Astrocyte (in vitro differentiated cells and primary cell): ENCODE measurements around the gene B3GALT4. TPM values are rescaled to one million over a fixed set of nuclear protein-coding genes. Genes with fewer than 3 reads are reported as not detected.

Experiments used
- DNase-seq: peaks from one replicate; pipeline ENCODE4 v3.0.0-alpha.2; 2010; ENCODE audit warnings: low read depth
- FAIRE-seq: peaks from 2 replicates; lab custom pipeline; 2011; peaks lifted over from hg19 to GRCh38; lab: Jason Lieb, UNC
- H2AFZ ChIP-seq: 2 replicates; pipeline ENCODE4 v1.6.0; 2012; ENCODE audit warnings: low read depth, low read length, inconsistent platforms
- H3K27ac ChIP-seq: 2 replicates; pipeline ENCODE4 v1.5.1; 2011; ENCODE audit warnings: low read depth, low read length, inconsistent platforms
- H3K27me3 ChIP-seq: 2 replicates; pipeline ENCODE4 v1.6.0; 2011; ENCODE audit warnings: low read length, inconsistent platforms; ENCODE audit not compliant: insufficient read depth
- H3K36me3 ChIP-seq: 2 replicates; pipeline ENCODE4 v1.5.1; 2011; ENCODE audit warnings: low read length, inconsistent platforms; ENCODE audit not compliant: insufficient read depth
- H3K4me1 ChIP-seq: 2 replicates; pipeline ENCODE4 v1.5.1; 2011; ENCODE audit warnings: low read length, inconsistent platforms; ENCODE audit not compliant: insufficient read depth
- H3K4me2 ChIP-seq: 2 replicates; pipeline ENCODE4 v1.6.0; 2012; ENCODE audit warnings: low read length, inconsistent platforms
- H3K4me3 ChIP-seq: 2 replicates; pipeline ENCODE4 v1.5.1; 2011; ENCODE audit warnings: low read depth, mild to moderate bottlenecking, low read length, inconsistent platforms; ENCODE audit not compliant: insufficient read depth
- H3K79me2 ChIP-seq: 2 replicates; pipeline ENCODE4 v1.6.0; 2012; ENCODE audit warnings: mild to moderate bottlenecking, low read length, inconsistent platforms; ENCODE audit not compliant: insufficient read depth
- H3K9ac ChIP-seq: 2 replicates; pipeline ENCODE4 v1.6.0; 2012; ENCODE audit warnings: mild to moderate bottlenecking, low read length, inconsistent platforms
- H3K9me3 ChIP-seq: 2 replicates; pipeline ENCODE4 v1.5.1; 2012; ENCODE audit warnings: low read depth, mild to moderate bottlenecking, low read length, inconsistent platforms; ENCODE audit not compliant: insufficient read depth
- H4K20me1 ChIP-seq: 2 replicates; pipeline ENCODE4 v1.6.0; 2012; ENCODE audit warnings: low read length, inconsistent platforms; ENCODE audit not compliant: insufficient read depth
- H3K27ac Mint-ChIP-seq: one replicate; pipeline ENCODE4 v1.8.0; 2021; ENCODE audit warnings: mild to moderate bottlenecking, mixed read lengths; ENCODE audit not compliant: unreplicated experiment
- H3K27me3 Mint-ChIP-seq: one replicate; pipeline ENCODE4 v1.8.0; 2021; ENCODE audit warnings: low read depth, mixed read lengths; ENCODE audit not compliant: unreplicated experiment
- H3K36me3 Mint-ChIP-seq: one replicate; pipeline ENCODE4 v1.8.0; 2021; ENCODE audit warnings: low read depth, mixed read lengths; ENCODE audit not compliant: unreplicated experiment
- H3K4me1 Mint-ChIP-seq: one replicate; pipeline ENCODE4 v1.8.0; 2021; ENCODE audit warnings: low read depth, mixed read lengths; ENCODE audit not compliant: unreplicated experiment
- H3K4me3 Mint-ChIP-seq: one replicate; pipeline ENCODE4 v1.8.0; 2021; ENCODE audit warnings: mild to moderate bottlenecking, moderate library complexity, mixed read lengths; ENCODE audit not compliant: unreplicated experiment
- H3K9me3 Mint-ChIP-seq: one replicate; pipeline ENCODE4 v1.8.0; 2021; ENCODE audit warnings: mild to moderate bottlenecking, mixed read lengths; ENCODE audit not compliant: unreplicated experiment
- CTCF ChIP-seq: IDR thresholded peaks from 2 replicates; pipeline ENCODE4 v1.5.1; 2011; ENCODE audit warnings: low read depth, mild to moderate bottlenecking, inconsistent platforms, low read length, moderate library complexity; ENCODE audit not compliant: insufficient read depth
- EZH2 ChIP-seq: IDR thresholded peaks from 2 replicates; pipeline ENCODE4 v1.6.1; 2012; ENCODE audit warnings: mild to moderate bottlenecking, low read length, inconsistent platforms; ENCODE audit not compliant: insufficient read depth
- total RNA-seq: library from RNA; stranded (reverse); gene quantifications from 2 replicates; pipeline ENCODE4 v1.2.1, GENCODE V29; 2021

The B3GALT4 gene
- total RNA-seq, 1 donor from 2014 or later, result 1.5 TPM

DNA sequence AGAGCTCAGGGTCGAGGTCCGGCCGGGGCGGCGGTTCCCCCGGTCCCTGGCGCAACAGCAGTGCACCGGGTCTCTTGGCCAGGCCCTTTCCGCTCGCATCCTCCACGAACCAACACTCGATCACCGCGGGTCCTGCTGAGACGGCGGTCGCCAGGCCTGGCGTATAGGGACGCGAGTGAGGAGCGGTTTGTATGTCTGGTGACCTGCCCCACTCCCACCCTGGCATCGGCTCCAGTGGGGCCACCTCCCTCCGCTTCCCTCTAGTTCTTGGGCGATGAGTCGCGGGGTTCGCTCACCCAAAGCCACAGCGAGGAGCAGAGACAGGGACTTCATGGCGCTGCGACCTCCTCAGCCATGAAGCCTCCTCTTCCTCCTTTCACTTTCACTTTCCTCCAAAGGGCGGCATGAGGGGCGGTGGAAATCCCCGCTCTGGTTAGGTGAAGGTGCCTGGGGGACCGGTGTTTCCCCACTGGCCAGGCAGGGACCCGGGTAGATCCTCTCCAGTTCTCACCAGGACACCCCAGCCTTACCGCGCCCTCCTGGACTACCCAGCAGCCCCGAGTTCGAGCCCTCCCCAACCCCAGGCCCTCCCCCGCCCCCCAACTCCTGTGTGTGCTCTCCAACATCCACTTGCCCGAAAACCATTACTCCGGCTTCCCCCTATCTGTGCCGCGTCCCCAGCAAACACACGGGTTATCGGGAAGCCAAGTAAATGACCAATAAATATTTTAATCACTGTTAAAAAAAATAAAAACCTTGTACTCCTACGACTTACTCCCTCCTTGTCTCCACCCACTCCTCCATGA is 37.0 kb downstream of the B3GALT4 start, which contains the start of gene TAPBP:
Gene TAPBP, minus strand, starts transcription at position 370 of the 806 bp plus-strand sequence. Its CDS starts 37 bp downstream, at position 333.
- FAIRE-seq (no peak), DNase-seq (peak; percentile 42)
- H3K9me3 ChIP-seq, result no peaks in the 10 kb centered on the region
- H3K4me3 Mint-ChIP-seq, result peak within 1 kb of the TSS; percentile 98
- H3K79me2 ChIP-seq, result peaks cover 55% of the 10 kb centered on the region
- no peaks in the 10 kb centered on the region for H3K27me3 ChIP-seq
- H3K9ac ChIP-seq, result peak within 1 kb of the TSS; percentile 89
- H3K27ac ChIP-seq, result peak within 1 kb of the TSS; percentile 82
- peaks cover 36% of the 10 kb centered on the region for H3K4me1 ChIP-seq
- H2AFZ ChIP-seq, result peak within 1 kb of the TSS; percentile 78
- H3K36me3 ChIP-seq, result peaks cover 6% of the 10 kb centered on the region
- H4K20me1 ChIP-seq, result peaks cover 23% of the 10 kb centered on the region
- peak within 1 kb of the TSS; percentile 100 for H3K4me2 ChIP-seq
- no peak for TF ChIP-seq CTCF
- H3K36me3 Mint-ChIP-seq, result peaks cover 6% of the 10 kb centered on the region
- H3K4me1 Mint-ChIP-seq, result peaks cover 18% of the 10 kb centered on the region
- no peaks in the 10 kb centered on the region for H3K27me3 Mint-ChIP-seq
- H3K27ac Mint-ChIP-seq, result peak within 1 kb of the TSS; percentile 98
- peak within 1 kb of the TSS; percentile 84 for H3K4me3 ChIP-seq
- no peaks in the 10 kb centered on the region for H3K9me3 Mint-ChIP-seq

DNA sequence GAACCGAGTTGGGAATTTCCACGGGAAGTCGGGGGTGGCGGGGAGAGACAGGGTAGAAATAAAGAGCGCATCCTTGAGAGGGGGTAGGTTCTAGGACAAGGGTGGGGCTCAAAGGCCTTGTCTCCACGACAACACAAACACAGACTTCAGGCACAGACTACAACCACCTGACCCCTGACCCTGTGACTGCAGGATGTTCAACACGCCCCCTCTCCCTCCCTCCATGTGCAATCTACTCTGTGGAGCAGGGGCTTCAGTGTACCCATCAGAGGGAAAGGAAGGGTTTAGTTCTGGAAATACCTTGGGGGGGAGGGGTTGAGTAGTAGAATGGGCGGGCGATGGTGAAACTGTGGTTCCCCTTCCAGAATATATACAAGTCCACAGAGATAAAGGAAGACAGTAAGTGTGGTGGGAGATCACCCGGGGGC is 37.6 kb downstream of the B3GALT4 start:
- Mint-ChIP-seq H3K27ac (peak overlapping the region; percentile 98), H3K36me3 (peaks cover 6% of the 10 kb centered on the region), H3K4me3 (peak overlapping the region; percentile 98), H3K9me3 (no peaks in the 10 kb centered on the region), H3K27me3 (no peaks in the 10 kb centered on the region), H3K4me1 (peaks cover 18% of the 10 kb centered on the region)
- Histone ChIP-seq H3K79me2 (peaks cover 61% of the 10 kb centered on the region), H3K27ac (peak overlapping the region; percentile 82), H3K9ac (peak overlapping the region; percentile 89), H3K4me1 (peaks cover 42% of the 10 kb centered on the region), H3K36me3 (peaks cover 12% of the 10 kb centered on the region), H3K4me2 (peak overlapping the region; percentile 100), H3K4me3 (peak overlapping the region; percentile 84), H3K27me3 (no peaks in the 10 kb centered on the region), H2AFZ (peak overlapping the region; percentile 62), H3K9me3 (no peaks in the 10 kb centered on the region), H4K20me1 (peaks cover 21% of the 10 kb centered on the region)
- no peak for TF ChIP-seq EZH2
- peak; percentile 60 for DNase-seq
- FAIRE-seq, result no peak

DNA sequence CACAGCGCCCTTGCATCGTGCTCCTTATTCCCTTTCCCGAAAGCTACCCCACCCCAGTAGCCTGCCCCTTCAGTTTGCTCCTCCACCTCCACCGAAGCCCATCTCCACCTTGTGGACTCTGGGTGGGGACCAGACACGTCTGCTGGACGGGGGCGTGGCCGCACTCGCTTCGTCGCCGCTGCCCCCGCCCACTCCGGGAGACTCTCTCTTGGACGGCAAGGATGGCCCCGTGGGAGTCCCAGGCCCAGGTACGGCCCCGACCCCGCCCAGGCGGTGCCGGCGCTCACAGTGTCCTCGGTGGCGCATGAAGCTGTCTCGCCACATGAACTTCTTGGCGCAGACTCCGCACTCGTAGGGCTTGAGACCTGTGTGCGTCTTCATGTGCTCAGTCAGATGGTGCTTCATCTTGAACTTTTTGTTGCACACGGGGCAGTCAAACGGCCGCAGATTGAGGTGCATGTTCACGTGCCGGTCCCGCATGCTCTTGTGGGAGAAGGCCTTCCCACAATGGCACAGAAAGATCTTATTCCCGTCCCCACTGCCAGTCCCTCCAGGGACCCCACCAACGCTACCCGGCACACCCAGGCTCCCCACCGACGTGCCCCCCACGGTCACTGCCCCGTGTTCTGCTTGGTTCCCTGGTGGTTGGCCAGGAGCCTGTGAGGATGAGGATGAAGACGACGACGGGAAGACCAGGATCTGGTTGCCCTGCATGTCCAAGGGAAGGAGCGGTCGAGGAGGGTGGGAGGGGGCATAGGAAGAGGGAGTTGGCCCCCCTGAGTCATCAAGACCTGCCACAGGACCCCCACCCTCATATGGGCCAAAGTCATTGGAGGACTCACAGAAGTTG is 38.2 kb downstream of the B3GALT4 start:
- no peak for DNase-seq
- Histone ChIP-seq H3K4me1 (peaks cover 48% of the 10 kb centered on the region), H3K36me3 (peaks cover 19% of the 10 kb centered on the region), H3K9me3 (no peaks in the 10 kb centered on the region), H2AFZ (peak overlapping the region; percentile 62), H3K27me3 (no peaks in the 10 kb centered on the region), H3K27ac (peak overlapping the region; percentile 82), H3K9ac (peak overlapping the region; percentile 89), H3K4me2 (peak overlapping the region; percentile 100), H3K79me2 (peaks cover 67% of the 10 kb centered on the region), H4K20me1 (peaks cover 27% of the 10 kb centered on the region), H3K4me3 (peak overlapping the region; percentile 84)
- peak overlapping the region; percentile 98 for H3K4me3 Mint-ChIP-seq
- H3K36me3 Mint-ChIP-seq, result peaks cover 10% of the 10 kb centered on the region
- H3K4me1 Mint-ChIP-seq, result peaks cover 21% of the 10 kb centered on the region
- no peak for TF ChIP-seq CTCF
- FAIRE-seq, result no peak
- no peaks in the 10 kb centered on the region for H3K9me3 Mint-ChIP-seq
- no peaks in the 10 kb centered on the region for H3K27me3 Mint-ChIP-seq
- H3K27ac Mint-ChIP-seq, result peak overlapping the region; percentile 98
